NCI-H82 (cell line): ENCODE data around the gene CEP128.

Source experiments
- DNase-seq: peaks from one replicate; lab custom pipeline; 2025; lab: John Stamatoyannopoulos, UW

The CEP128 gene

GRCh38 chr14:80608563-80608962 is 333.0 kb downstream of the CEP128 start:
- DNase-seq, result no peak

GRCh38 chr14:80607430-80608190 is 333.9 kb downstream of the CEP128 start:
- no peak for DNase-seq

- DNase-seq, result no peak
These were observed 335.2 kb downstream of the CEP128 start for GRCh38 chr14:80606347-80606772.

GRCh38 chr14:80605536-80605935 is 336.0 kb downstream of the CEP128 start:
- no peak for DNase-seq

- DNase-seq, result no peak
These were observed 338.6 kb downstream of the CEP128 start for GRCh38 chr14:80602946-80603345.

GRCh38 chr14:80587096-80587724 is 354.3 kb downstream of the CEP128 start:
- DNase-seq, result peak; percentile 22

- DNase-seq, result no peak
These were observed 355.4 kb downstream of the CEP128 start for GRCh38 chr14:80586131-80586530.

- DNase-seq, result no peak
These were observed 356.1 kb downstream of the CEP128 start for GRCh38 chr14:80585506-80585835.

GRCh38 chr14:80584744-80585505 is 356.6 kb downstream of the CEP128 start:
- no peak for DNase-seq

- no peak for DNase-seq
These were observed 363.9 kb downstream of the CEP128 start for GRCh38 chr14:80577599-80577998.

- no peak for DNase-seq
These were observed 365.1 kb downstream of the CEP128 start for GRCh38 chr14:80576401-80576800.

- no peak for DNase-seq
These were observed 365.8 kb downstream of the CEP128 start for GRCh38 chr14:80575763-80576162.

- no peak for DNase-seq
These were observed 368.9 kb downstream of the CEP128 start for GRCh38 chr14:80572666-80573065.

- no peak for DNase-seq
These were observed 370.6 kb downstream of the CEP128 start for GRCh38 chr14:80570930-80571298.

- DNase-seq, result no peak
These were observed 373.5 kb downstream of the CEP128 start for GRCh38 chr14:80567905-80568536.

GRCh38 chr14:80565001-80565400 is 376.5 kb downstream of the CEP128 start:
- no peak for DNase-seq

GRCh38 chr14:80564051-80564450 is 377.5 kb downstream of the CEP128 start:
- no peak for DNase-seq

- DNase-seq, result no peak
These were observed 380.5 kb downstream of the CEP128 start for GRCh38 chr14:80560800-80561657.

- no peak for DNase-seq
These were observed 387.4 kb downstream of the CEP128 start for GRCh38 chr14:80554139-80554538.

- DNase-seq, result no peak
These were observed 392.4 kb downstream of the CEP128 start for GRCh38 chr14:80549141-80549540.
